Mammary epithelial cell (primary cell): ENCODE data around the gene RIPOR3.

Experiments
- CTCF ChIP-seq, 2 donors: IDR thresholded peaks in 1 of 2; conservative IDR thresholded peaks in 1 of 2; 2 replicates each; pipeline ENCODE4 v1.5.1; 2011 to 2012; ENCODE audit warnings: inconsistent platforms in 2 of 2, low read length in 2 of 2, mild to moderate bottlenecking in 2 of 2, control low read depth in 1 of 2, low read depth in 1 of 2; ENCODE audit not compliant: insufficient read depth in 1 of 2; ENCODE audit errors: extremely low read depth in 1 of 2
- EZH2 ChIP-seq: IDR thresholded peaks from 2 replicates; pipeline ENCODE4 v1.6.1; 2012; ENCODE audit warnings: low read length, inconsistent platforms, borderline replicate concordance

GRCh38 chr20:50585678-50586077, 105.7 kb downstream of the RIPOR3 start:
- TF ChIP-seq CTCF (conservative IDR thresholded peaks at IDR 0.05 in 1 of 2, IDR thresholded peaks at IDR 0.05 in 1 of 2; ENCODE audit: extremely low read depth in 1 of 2, insufficient read depth in 1 of 2, low read depth in 1 of 2, low read length in 2 of 2) = no peak
- no peak for TF ChIP-seq EZH2
